Measurements from ENCODE around the gene ABHD17A. TPM values are rescaled to one million over a fixed set of nuclear protein-coding genes. Genes with fewer than 3 reads are reported as not detected.
"Not testable (repeated sequence)": the region's sequence is repeated elsewhere in the genome, so short reads cannot be mapped to it uniquely, and the experiment has no call there.

The ABHD17A gene
- total RNA-seq, 2 experiments from 2014 or later: 180 TPM

DNA sequence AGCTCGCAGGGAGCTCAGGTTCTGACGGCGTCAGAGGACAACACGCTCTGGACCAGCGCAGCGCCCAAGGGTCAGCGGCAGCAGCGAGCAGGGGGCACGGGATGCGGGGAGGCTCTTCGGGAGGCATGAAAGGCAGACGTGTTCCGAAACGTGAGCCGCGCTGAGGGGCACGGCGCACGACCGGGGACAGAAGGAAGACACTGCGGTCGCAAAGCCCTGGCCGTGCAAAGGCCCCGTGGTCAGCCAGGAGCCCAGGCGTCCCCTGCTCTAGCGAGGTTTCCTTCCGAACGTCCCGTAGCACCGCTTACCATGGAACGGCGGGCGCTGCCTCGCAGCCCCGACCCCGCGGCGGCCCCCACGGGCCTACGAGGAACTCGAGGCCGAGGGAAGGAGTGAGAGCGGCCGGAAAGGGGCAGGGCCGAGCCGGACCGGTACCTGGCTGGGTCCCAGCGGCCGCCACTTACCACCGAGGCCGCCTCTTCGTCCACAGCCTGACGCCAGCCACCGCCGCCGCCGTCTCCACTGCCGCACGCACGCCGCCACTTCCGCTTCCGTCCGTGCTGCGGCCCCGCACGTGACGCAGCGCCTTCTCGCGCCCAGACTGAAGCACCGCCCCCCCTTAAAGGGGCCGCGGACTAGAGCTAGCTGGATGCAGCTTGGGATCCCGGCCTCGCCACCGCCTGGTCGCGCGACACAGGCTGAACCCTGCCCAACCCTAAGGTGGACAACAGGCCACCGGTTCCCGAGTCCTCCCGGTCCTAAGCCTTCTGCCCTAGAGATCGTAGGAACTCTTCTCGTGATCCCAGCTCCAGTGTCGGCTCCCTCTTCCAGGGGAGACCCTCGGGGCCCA, 9.4 kb downstream of the ABHD17A start:
- peak; percentile 89 for DNase-seq
- POLR2A ChIA-PET: interaction anchor here (0.6 to 0.9 kb wide), 3 partner anchors 21 to 128 kb away, joined by 3 read pairs; no protein-coding TSS in a partner anchor
- H3K4me3 Mint-ChIP-seq: peak overlapping the region; percentile 99
- peaks cover 33% of the 10 kb centered on the region for H3K4me1 Mint-ChIP-seq
- H3K9me3 Mint-ChIP-seq: no peaks in the 10 kb centered on the region
- no peaks in the 10 kb centered on the region for H3K27me3 Mint-ChIP-seq
- CTCF ChIA-PET: interaction anchor here (0.6 to 1.5 kb wide), 8 partner anchors 9 to 144 kb away, joined by 3 to 12 read pairs (median 5); partner anchors contain the start of gene ABHD17A
- H3K36me3 Mint-ChIP-seq (ENCODE audit: low read depth): peaks cover 13% of the 10 kb centered on the region
- H3K27ac Mint-ChIP-seq: peak overlapping the region; percentile 98

DNA sequence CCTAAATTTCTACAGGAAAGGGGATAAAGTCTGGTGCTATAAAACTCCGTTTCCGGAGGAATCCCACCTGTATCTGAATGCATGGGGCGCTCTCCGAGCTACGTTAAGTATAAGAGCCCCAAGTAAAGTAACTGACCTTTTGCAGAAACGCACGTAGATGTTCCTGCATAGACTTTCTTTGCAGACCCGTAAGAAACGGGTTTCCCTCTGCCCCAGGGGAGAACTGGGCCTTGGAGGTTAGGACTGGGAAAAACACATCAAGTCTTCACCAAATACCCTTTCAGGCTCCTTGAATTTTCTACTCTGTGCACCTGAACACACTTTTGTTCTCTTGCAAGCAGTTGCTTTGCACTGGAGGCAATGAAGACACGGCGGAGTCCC, 10.0 kb downstream of the ABHD17A start:
- H3K9me3 Mint-ChIP-seq, H3K27me3 Mint-ChIP-seq, DNase-seq: not testable (repeated sequence)
- ChIA-PET CTCF (interaction anchor here (0.6 to 1.5 kb wide), 9 partner anchors 9 to 472 kb away, joined by 3 to 5 read pairs (median 4); partner anchors contain the start of genes ADAT3 and SCAMP4), POLR2A (interaction anchor here (0.9 kb wide), 1 partner anchor 9 kb away, joined by 5 read pairs; no protein-coding TSS in a partner anchor)
- Mint-ChIP-seq H3K4me1 (peaks cover 33% of the 10 kb centered on the region), H3K4me3 (peak overlapping the region; percentile 99), H3K27ac (peak overlapping the region; percentile 98), H3K36me3 (ENCODE audit: low read depth) (peaks cover 18% of the 10 kb centered on the region)

DNA sequence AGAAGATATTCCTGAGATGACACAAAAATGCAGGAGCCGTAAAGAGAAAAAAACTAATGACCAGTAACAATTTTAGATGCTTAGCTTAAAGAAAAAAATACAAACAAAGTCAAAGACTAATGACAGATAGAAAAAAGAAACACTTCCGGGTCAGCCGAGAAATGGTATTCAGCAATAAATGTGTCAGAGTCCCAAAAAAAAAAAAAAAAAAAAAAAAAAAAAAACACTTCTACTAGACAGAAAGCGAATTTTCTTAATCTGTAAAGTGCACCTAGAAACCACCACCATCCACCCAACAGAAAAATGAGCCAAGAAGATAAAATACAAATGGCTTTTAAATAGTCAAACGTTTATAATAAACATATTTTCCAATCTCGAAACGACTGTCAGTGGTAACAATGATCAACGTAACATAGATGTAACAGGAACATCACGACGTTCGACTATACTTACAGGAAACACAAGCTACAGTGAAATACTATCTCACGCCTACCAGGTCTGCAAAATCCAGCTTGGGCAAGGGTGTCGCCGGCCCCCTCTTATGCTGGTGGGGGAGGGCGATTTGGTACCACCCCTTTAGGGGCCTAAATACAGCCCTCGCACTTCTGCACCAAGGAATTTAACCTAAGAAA, 10.6 kb downstream of the ABHD17A start:
- Mint-ChIP-seq H3K9me3 (no peaks in the 10 kb centered on the region), H3K27me3 (no peaks in the 10 kb centered on the region), H3K27ac (peak overlapping the region; percentile 98), H3K4me1 (peaks cover 35% of the 10 kb centered on the region), H3K4me3 (peak overlapping the region; percentile 99), H3K36me3 (ENCODE audit: low read depth) (peaks cover 19% of the 10 kb centered on the region)
- POLR2A ChIA-PET: interaction anchor here (0.9 kb wide), 1 partner anchor 8 kb away, joined by 5 read pairs; no protein-coding TSS in a partner anchor
- peak; percentile 56 for DNase-seq
- CTCF ChIA-PET: interaction anchor here (0.6 to 1.5 kb wide), 9 partner anchors 9 to 472 kb away, joined by 3 to 5 read pairs (median 4); partner anchors contain the start of genes ADAT3 and SCAMP4

DNA sequence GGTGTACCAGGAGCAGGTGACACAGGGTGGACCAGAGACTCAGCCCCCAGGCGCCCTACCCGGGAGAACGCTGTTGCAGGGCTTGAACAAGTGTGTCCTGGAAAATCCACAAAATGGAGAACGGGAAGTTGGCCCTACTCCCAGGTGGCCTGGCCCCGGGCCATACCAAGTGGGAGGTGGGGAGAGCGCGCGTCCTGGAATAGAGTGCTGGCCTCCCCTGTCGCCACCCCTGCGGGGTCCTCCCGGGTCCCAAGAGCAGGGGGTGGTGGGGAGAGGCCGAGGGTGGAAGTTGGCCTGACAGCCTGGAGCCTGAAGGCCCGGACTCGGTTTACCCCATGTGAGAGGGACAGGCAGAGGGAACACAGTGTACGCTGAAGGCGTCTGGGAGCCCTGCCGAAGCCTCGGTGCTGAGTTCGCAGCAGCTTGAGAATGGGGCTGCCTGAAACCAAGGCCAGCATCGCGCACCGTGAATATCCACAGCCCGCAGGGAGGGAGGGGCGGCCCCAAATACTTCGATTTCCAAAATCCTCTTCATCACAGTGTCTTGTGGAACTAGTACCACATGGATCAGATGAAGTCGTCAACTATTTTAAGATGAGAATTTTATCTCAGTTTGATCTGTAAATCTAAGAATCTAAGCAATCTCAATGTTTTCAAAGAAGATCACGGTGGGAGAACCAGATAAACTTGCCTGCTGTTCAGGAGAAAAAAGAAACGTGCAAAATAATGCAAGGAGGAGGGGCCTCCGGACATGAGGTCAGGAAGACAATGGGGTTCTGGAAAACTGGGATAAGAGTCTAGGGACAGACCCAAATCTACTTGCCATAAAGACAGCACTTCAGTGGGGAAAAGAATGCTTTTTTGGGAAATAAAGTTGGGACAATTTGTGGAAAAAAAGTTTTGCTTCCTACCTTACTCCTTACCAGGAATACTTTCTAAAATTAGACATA, 11.5 kb downstream of the ABHD17A start:
- Mint-ChIP-seq H3K27me3 (no peaks in the 10 kb centered on the region), H3K27ac (peak overlapping the region; percentile 98), H3K4me3 (peak overlapping the region; percentile 99), H3K4me1 (peaks cover 42% of the 10 kb centered on the region), H3K36me3 (ENCODE audit: low read depth) (peaks cover 23% of the 10 kb centered on the region), H3K9me3 (no peaks in the 10 kb centered on the region)
- POLR2A ChIA-PET: no interaction called here
- DNase-seq: no peak
- CTCF ChIA-PET: interaction anchor here (1.3 to 1.5 kb wide), 4 partner anchors 9 to 72 kb away, joined by 4 to 5 read pairs (median 4); partner anchors contain the start of genes ADAT3 and SCAMP4

DNA sequence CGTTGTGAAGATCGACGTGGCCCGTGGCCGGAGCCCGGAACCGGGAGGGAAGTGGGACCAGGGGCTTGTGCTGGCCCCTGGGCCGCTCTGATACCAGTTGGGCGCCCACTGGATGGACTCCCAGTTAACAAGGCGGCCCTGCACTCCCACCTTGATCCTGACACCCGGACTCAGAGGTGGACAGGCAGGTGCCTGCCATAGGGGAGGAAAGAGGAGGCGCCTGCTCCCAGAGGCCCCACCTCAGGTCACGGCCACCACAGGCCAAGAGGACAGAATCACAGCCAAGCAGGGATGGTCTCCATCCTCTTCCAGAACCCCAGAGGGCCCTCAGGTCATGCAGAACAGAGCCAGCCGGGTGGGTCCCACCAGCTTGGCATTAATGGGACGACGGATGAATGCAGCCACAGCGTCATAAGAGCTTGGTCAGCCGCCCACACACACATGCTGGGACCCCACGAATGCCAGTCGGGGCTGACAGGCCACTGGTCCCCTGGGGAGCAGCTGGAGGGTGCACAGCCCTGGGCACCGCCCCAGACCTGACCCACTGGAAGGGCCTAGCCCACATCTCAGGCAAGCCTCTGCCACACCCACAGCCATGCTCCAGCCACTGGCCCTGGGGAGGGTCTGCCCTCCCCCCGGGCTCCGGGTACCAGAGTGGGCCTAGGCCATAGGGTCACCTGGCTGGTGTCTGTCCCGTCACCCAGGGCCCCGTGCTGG, 12.3 kb downstream of the ABHD17A start:
- Mint-ChIP-seq H3K4me1 (peaks cover 45% of the 10 kb centered on the region), H3K9me3 (no peaks in the 10 kb centered on the region), H3K36me3 (ENCODE audit: low read depth) (peaks cover 27% of the 10 kb centered on the region), H3K4me3 (peak overlapping the region; percentile 25), H3K27ac (no peak overlapping the region), H3K27me3 (no peaks in the 10 kb centered on the region)
- no peak for DNase-seq
- ChIA-PET POLR2A (no interaction called here), CTCF (interaction anchor here (1.3 kb wide), 1 partner anchor 8 kb away, joined by 4 read pairs; no protein-coding TSS in a partner anchor)

DNA sequence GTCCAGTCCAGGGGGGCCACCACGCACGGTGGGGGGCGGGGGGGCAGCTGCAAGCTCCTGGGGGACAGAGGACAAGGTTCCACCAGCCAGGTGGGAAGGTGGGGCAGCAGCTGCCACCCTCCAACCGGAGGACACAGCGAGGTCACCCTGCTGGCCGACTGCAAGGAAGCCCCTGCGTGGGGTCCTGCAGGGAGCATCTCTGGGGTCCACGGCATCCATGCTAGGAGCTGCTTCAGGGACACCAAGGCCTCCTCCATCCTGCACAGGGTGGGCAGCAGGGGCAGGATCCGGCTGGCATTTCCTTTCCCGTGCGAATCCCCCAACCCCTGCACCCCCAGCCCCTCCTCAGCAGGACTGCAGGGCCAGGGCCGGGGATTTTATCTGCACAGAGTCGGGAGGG, 13.7 kb downstream of the ABHD17A start:
- POLR2A ChIA-PET: no interaction called here
- no peaks in the 10 kb centered on the region for H3K9me3 Mint-ChIP-seq
- no peaks in the 10 kb centered on the region for H3K27me3 Mint-ChIP-seq
- H3K36me3 Mint-ChIP-seq (ENCODE audit: low read depth): peaks cover 29% of the 10 kb centered on the region
- no peak overlapping the region for H3K4me3 Mint-ChIP-seq
- CTCF ChIA-PET: no interaction called here
- DNase-seq: no peak
- no peak overlapping the region for H3K27ac Mint-ChIP-seq
- peaks cover 56% of the 10 kb centered on the region for H3K4me1 Mint-ChIP-seq

DNA sequence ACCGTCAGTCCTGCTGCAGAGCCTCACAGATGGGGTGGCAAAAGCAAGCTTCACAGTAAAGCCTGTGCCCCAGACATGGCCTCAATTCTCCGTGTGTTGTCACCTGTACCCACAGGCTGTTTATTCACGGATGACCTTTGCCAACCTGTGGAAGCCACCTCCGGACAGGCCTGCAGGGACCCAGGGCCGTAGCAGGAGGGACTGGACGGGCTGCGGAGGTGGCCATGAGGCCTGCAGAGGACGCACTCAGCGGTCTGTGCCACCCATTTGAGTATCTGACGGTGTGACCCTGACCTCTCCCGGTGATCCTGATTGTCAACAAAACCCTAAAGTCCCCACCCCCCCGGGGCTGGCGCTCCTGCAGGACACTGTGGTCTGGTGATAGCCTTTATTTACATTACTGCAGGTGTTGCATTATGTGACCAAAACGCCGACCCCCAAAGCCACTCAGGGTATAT, 14.1 kb downstream of the ABHD17A start:
- no peak overlapping the region for H3K4me3 Mint-ChIP-seq
- POLR2A ChIA-PET: no interaction called here
- no peaks in the 10 kb centered on the region for H3K9me3 Mint-ChIP-seq
- peaks cover 28% of the 10 kb centered on the region for H3K36me3 Mint-ChIP-seq (ENCODE audit: low read depth)
- no peak overlapping the region for H3K27ac Mint-ChIP-seq
- DNase-seq: no peak
- H3K4me1 Mint-ChIP-seq: peaks cover 51% of the 10 kb centered on the region
- CTCF ChIA-PET: no interaction called here
- no peaks in the 10 kb centered on the region for H3K27me3 Mint-ChIP-seq

DNA sequence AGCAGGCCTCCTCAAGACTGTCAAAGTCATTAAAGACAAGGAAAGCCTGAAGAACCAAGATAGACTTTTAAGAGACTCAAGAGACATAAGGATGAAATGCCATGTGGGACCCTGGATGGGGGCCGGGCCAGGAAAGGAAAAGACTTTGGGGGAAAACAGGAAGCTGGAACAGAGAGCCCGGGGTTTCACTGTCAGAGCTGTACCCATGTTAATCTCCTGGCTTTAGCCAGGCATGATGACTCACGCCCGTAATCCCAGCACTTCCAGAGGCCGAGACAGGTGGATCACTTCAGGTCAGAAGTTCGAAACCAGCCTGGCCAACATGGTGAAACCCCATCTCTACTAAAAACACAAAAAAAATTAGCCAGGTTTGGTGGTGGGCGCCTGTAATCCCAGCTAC, 16.3 kb downstream of the ABHD17A start:
- POLR2A ChIA-PET: no interaction called here
- CTCF ChIA-PET: interaction anchor here (0.7 to 1.2 kb wide), 2 partner anchors 20 to 26 kb away, joined by 3 read pairs; no protein-coding TSS in a partner anchor
- no peaks in the 10 kb centered on the region for H3K9me3 Mint-ChIP-seq
- no peaks in the 10 kb centered on the region for H3K27me3 Mint-ChIP-seq
- no peak overlapping the region for H3K4me3 Mint-ChIP-seq
- H3K27ac Mint-ChIP-seq: no peak overlapping the region
- H3K4me1 Mint-ChIP-seq: peaks cover 47% of the 10 kb centered on the region
- peaks cover 18% of the 10 kb centered on the region for H3K36me3 Mint-ChIP-seq (ENCODE audit: low read depth)
- no peak for DNase-seq

DNA sequence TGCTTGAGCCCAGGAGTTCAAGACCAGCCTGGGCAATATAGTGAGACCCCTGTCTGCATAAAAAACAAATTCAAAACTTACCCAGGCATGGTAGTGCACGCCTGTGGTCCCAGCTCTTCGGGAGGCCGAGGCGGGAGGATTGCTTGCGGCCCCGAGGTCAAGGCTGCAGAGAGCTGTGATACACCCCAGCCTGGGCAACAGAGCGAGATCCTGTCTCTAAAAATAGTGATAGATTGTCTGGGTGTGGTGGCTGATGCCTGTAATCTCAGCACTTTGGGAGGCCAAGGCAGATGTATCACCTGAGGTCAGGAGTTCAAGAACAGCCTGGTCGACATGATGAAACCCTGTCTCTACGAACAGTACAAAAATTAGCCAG, 18.0 kb downstream of the ABHD17A start:
- no peak overlapping the region for H3K4me3 Mint-ChIP-seq
- no peaks in the 10 kb centered on the region for H3K9me3 Mint-ChIP-seq
- peaks cover 16% of the 10 kb centered on the region for H3K36me3 Mint-ChIP-seq (ENCODE audit: low read depth)
- CTCF ChIA-PET: interaction anchor here (2.4 kb wide), 1 partner anchor 9 kb away, joined by 7 read pairs; no protein-coding TSS in a partner anchor
- peaks cover 37% of the 10 kb centered on the region for H3K4me1 Mint-ChIP-seq
- POLR2A ChIA-PET: no interaction called here
- H3K27me3 Mint-ChIP-seq: no peaks in the 10 kb centered on the region
- no peak for DNase-seq
- H3K27ac Mint-ChIP-seq: peak overlapping the region; percentile 31

DNA sequence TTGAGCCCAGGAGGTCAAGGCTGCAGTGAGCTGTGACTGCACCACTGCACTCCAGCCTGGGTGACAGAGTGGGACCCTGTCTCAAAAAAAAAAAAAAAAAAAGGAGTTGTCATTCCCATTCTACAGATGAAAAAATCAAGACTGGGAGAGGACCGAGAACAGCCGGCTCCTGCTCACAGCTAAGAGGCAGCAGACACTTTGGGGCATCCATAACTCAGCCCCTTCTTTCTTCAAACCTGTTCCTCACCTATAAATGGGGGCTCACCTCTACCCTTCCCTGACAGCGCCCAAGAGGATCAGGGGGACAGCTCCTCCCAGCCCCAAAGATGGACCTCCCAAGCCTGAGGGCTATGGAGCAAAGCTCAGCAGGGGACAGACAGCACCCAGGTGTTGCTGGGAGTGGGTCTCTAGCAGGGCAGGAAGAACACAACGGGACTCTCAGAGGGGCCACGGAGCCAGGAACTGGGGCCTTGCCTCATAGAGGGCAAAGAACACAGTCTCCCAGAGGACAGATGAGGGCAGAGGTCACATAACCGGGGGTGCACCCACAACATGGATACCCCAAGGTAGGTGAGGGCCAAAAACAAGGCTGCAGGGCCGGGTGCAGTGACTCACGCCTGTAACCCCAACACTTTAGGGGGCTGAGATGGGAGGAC, 18.5 kb downstream of the ABHD17A start:
- H3K4me3 Mint-ChIP-seq: no peak overlapping the region
- H3K4me1 Mint-ChIP-seq: peaks cover 40% of the 10 kb centered on the region
- ChIA-PET POLR2A (interaction anchor here (0.6 to 0.7 kb wide), 2 partner anchors 8 to 424 kb away, joined by 5 to 6 read pairs; no protein-coding TSS in a partner anchor), CTCF (interaction anchor here (0.6 to 2.4 kb wide), 3 partner anchors 8 to 178 kb away, joined by 3 to 7 read pairs (median 3); no protein-coding TSS in a partner anchor)
- H3K36me3 Mint-ChIP-seq (ENCODE audit: low read depth): peaks cover 16% of the 10 kb centered on the region
- no peaks in the 10 kb centered on the region for H3K27me3 Mint-ChIP-seq
- peak overlapping the region; percentile 19 for H3K27ac Mint-ChIP-seq
- H3K9me3 Mint-ChIP-seq: no peaks in the 10 kb centered on the region
- DNase-seq: no peak

Measured in activated CD4-positive, alpha-beta T cell treated with anti-CD3 and anti-CD28 coated beads, Interleukin-2, amount 10 ng/mL, durations not matched to agents 7 days and 5 days (primary cell).